NCI-H510A treated with DMSO at 0.1 percent for 48 hours (cell line): ENCODE data around the gene GABARAP.

Source experiments
- DNase-seq: peaks from one replicate; lab custom pipeline; 2025; lab: John Stamatoyannopoulos, UW

The GABARAP gene

GRCh38 chr17:7207120-7208001 lies 34.9 kb downstream of the GABARAP start:
- no peak for DNase-seq

GRCh38 chr17:7205561-7205960 lies 36.7 kb downstream of the GABARAP start:
- DNase-seq: no peak

- DNase-seq: peak; percentile 68
Observed at GRCh38 chr17:7204828-7205461, 37.3 kb downstream of the GABARAP start.

GRCh38 chr17:7204336-7204735 lies 37.9 kb downstream of the GABARAP start:
- no peak for DNase-seq

- no peak for DNase-seq
Observed at GRCh38 chr17:7203391-7203790, 38.9 kb downstream of the GABARAP start.

- no peak for DNase-seq
Observed at GRCh38 chr17:7196651-7197401, 45.4 kb downstream of the GABARAP start.

GRCh38 chr17:7195971-7196370 lies 46.3 kb downstream of the GABARAP start:
- no peak for DNase-seq

GRCh38 chr17:7192271-7192937 lies 49.8 kb downstream of the GABARAP start:
- no peak for DNase-seq

GRCh38 chr17:7191571-7192270 lies 50.5 kb downstream of the GABARAP start:
- DNase-seq: no peak

GRCh38 chr17:7191069-7191468 lies 51.2 kb downstream of the GABARAP start:
- no peak for DNase-seq

- no peak for DNase-seq
Observed at GRCh38 chr17:7190276-7190917, 51.9 kb downstream of the GABARAP start.
